GM12873 (cell line): ENCODE data around the gene NRXN3.

ENCODE experiments used
- TF ChIP-seq, protein P1 (sequence below): IDR thresholded peaks from 2 replicates; pipeline ENCODE4 v1.5.1; 2012; ENCODE audit warnings: low read depth, mild to moderate bottlenecking, moderate library complexity, low read length, control low read depth; ENCODE audit not compliant: insufficient read depth; ENCODE audit errors: missing control alignments

NRXN3 gene

DNA sequence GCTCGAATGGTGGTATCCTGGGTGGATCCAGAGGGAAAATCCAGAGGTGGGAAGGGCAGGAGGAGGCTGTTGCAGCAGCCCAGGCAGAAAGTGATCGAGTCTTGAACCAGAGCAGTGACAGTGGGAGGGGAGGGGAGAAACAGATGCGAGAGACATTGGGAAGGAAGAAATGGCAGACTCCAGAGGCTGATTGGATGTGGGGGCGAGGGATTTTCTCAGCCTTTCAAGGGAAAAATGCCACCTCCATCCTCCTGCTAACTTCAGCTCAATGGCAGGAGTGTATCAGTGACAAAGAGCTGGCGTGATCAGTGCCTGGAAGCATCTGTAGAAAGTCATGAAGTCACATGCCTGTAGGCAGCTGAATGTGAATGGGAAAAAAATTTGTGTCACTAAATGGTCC lies 38.6 kb upstream of the NRXN3 start:
- TF ChIP-seq, protein P1, sequence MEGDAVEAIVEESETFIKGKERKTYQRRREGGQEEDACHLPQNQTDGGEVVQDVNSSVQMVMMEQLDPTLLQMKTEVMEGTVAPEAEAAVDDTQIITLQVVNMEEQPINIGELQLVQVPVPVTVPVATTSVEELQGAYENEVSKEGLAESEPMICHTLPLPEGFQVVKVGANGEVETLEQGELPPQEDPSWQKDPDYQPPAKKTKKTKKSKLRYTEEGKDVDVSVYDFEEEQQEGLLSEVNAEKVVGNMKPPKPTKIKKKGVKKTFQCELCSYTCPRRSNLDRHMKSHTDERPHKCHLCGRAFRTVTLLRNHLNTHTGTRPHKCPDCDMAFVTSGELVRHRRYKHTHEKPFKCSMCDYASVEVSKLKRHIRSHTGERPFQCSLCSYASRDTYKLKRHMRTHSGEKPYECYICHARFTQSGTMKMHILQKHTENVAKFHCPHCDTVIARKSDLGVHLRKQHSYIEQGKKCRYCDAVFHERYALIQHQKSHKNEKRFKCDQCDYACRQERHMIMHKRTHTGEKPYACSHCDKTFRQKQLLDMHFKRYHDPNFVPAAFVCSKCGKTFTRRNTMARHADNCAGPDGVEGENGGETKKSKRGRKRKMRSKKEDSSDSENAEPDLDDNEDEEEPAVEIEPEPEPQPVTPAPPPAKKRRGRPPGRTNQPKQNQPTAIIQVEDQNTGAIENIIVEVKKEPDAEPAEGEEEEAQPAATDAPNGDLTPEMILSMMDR, result no peak

DNA sequence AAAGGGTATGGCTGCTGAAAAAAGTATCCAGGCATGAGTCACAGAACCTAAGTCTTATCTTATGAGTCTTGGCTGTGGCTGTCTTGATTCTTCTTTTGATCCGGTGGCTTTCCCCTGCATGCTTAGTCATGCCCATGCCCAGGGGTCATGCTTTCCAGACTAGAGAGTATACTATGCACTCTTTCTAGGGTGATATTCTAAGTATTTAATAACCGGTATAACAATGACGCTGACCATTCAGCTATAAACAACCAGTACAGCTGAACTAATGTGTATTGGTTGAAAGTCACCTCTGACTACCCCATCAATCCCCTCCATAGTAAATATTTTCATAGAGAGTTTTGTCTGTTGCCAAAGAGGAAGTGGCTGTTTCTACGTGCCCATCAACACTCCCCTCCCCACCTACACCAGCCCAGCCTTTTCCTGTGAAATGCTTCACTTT lies 34.7 kb upstream of the NRXN3 start:
- TF ChIP-seq, protein P1, result no peak

DNA sequence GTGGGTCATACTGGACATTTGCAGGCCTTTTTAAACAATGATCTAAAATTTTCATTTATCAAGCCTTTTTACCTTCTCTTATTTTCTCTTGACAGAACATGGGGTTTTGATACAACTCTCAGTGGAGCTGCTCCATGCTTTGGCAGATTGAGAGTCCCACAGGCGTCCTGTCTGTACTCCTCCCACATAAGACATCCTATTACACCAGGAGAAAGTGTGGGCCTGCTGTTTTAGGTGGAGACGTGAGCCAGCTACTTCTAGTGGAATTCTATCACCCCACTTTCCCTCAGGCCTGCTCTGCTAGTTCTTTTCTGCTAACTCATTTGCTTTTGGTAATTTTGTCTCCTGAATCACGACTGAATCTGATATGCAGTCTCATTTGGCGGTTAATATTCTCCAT lies 33.5 kb upstream of the NRXN3 start:
- TF ChIP-seq, protein P1, result no peak

DNA sequence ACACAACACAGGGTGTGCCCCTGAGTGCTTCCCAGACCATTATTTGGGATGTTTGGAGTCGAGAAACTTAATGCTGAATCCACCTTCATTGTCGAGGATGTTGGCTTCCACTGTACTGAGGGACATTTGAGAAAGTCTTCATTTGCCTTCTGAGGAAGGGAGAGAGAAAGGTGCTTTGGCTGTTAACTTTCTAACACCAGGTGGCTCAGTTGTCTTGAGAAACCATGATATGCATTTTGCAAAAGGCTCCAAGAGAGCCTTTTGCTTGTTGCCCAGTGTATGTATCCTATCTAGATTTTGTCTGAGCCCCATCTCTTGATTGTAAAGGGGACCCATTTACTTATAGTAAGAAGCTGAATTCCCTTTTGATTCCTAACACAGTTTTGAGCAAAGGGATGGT lies 28.6 kb upstream of the NRXN3 start:
- TF ChIP-seq, protein P1, result no peak

DNA sequence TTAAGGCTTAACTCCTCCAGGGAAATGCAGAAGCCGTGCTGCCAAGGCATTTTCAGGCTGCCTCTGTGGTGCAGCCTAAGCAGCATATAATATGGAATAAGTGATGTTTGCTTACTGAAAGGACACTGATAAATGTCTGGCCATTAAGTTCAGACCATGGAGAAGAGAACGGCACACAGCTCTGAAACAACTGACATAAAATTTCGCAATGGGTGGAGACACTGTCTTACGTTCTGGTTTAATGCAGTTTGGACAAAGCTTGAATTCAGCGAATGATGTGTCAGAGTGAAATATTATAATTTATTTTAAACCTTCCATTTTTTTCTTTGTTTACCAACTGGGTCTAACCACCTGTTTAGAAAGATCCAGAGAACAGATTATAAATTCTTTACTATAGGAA lies 27.2 kb upstream of the NRXN3 start:
- TF ChIP-seq, protein P1, result no peak

DNA sequence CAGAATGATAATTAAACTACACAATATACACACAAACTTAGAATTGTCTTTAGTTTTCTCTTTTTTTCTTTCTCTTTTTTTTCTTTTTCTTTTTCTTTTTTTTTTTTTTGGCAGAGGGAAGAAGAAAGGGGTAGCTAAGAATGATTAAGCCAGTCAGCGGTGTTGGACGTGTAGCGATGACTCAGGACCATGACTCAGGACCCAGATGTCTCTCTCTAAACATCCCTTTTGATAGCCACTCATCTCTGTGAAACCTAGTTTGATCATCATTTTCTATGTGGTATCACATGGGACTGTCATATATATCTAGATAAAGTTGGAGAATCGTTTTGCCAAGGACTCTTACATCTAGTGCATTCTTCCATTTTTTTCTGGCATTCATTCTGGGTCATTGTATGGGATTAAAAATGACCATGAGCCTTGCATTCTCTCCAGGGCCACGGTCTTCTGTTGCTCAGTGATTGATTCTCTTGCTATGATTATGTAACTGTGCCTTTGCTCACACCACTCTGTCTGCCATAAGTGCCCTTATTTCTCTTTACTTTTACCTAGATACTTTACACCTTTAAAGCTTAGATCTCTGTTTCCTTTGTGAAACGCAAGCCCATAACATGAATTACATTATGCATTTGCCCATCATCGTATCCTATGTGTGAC lies 26.6 kb upstream of the NRXN3 start:
- TF ChIP-seq, protein P1, result no peak

DNA sequence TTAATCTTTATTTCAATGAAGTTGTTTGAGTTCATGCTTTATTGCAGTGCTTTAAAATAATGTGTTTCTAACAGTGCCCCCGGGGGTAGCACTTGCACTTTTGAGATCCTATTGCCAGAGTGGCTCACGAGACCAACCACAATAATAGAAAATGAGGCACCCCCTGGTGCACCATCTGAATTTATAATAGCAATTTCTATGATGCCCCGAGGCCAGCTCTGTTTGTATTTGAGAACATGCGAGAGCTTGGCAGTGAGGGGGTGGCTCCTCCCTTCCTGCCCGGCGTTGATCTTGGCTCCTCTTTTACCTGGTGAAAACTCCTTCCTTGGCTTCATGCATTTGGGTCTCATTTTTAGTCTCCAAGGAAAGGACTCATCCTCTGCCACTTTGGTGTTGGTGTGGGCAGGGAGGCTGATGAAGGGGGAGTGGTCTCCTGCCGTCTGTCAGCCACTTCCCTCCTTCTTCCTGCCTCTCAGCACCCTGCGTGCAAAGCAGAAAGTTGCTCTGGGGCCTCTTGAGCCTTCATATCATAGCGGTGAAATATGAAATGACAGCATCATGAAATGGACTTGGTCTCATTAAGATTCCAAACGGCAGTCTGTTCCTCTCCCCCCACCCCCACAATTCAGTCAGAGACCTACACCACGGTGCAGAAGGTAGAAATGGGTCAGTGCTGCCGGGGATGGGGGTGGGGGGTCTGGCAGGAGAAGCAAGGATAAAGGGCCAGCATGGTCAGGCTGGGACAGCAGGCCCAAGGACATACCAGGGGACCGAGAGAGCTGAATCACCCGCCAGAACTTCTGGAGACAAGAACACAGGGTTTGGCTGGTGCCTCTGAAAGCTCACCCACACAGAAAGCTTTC lies 17.7 kb upstream of the NRXN3 start:
- TF ChIP-seq, protein P1, result no peak
